ENCODE results near the gene ASIC2.

DNA sequence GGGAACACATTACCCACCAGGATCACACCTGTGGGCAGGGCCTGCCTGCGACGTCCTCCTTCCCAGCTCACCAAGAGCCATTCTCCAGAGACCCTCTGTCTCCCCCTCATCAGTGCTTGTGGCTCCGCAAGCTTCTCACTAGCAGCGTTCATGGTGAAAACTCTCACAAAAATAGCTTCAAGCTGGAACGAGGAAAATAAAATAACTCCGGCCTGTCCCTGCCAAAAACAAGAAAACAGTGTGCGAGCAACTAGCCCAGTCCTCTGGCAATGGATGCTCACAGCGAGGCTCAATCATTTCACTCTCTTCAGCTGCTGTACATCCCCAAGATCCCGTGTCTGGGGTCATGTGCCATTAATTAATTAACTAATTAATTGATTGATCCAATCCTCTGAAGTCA is 283.5 kb downstream of the ASIC2 start:
- TF ChIP-seq, protein P1, sequence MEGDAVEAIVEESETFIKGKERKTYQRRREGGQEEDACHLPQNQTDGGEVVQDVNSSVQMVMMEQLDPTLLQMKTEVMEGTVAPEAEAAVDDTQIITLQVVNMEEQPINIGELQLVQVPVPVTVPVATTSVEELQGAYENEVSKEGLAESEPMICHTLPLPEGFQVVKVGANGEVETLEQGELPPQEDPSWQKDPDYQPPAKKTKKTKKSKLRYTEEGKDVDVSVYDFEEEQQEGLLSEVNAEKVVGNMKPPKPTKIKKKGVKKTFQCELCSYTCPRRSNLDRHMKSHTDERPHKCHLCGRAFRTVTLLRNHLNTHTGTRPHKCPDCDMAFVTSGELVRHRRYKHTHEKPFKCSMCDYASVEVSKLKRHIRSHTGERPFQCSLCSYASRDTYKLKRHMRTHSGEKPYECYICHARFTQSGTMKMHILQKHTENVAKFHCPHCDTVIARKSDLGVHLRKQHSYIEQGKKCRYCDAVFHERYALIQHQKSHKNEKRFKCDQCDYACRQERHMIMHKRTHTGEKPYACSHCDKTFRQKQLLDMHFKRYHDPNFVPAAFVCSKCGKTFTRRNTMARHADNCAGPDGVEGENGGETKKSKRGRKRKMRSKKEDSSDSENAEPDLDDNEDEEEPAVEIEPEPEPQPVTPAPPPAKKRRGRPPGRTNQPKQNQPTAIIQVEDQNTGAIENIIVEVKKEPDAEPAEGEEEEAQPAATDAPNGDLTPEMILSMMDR (IDR thresholded peaks at IDR 0.05), result no peak
- TF ChIP-seq ZFX (IDR thresholded peaks at IDR 0.05; ENCODE audit: borderline replicate concordance), result no peak
